GM12878 (cell line): Measurements from ENCODE around the gene PDXP. TPM values are rescaled to one million over a fixed set of nuclear protein-coding genes. Genes with fewer than 3 reads are reported as not detected.

Source experiments
- ATAC-seq: fragments of 200-7000 bp; cut with Tn5 transposase; 3 replicates; pipeline ENCODE4 v1.9.1; 2020; ENCODE audit warnings: mild to moderate bottlenecking, moderate library complexity
- BruUV-seq: library from RNA; stranded (reverse); fragments of 400-500 nt; replicated peaks from 2 replicates; lab custom pipeline; 2021; lab: Mats Ljungman, UMichigan
- CTCF ChIA-PET: fragments of 300-600 bp; sonication (Branson Sonifier 250); formaldehyde crosslinking; extraction: SDS; loops from one replicate; lab custom pipeline; 2021; ENCODE audit warnings: inconsistent platforms; lab: Yijun Ruan, JAX
- POLR2A ChIA-PET: fragments of 350-600 bp; formaldehyde crosslinking; extraction: SDS; loops from one replicate; lab custom pipeline; 2021; ENCODE audit warnings: inconsistent platforms; lab: Charles Lee
- RAD21 ChIA-PET: fragments of 300-600 bp; sonication (Branson Sonifier 250); formaldehyde crosslinking; loops from one replicate; lab custom pipeline; 2023; ENCODE audit warnings: antibody characterized with exemption; ENCODE audit not compliant: unreplicated experiment; lab: Charles Lee
- SMC1A ChIA-PET: fragments of 300-600 bp; sonication (Branson Sonifier 250); formaldehyde crosslinking; loops from one replicate; lab custom pipeline; 2023; ENCODE audit not compliant: unreplicated experiment, uncharacterized antibody; lab: Charles Lee
- DNase-seq: peaks from one replicate; pipeline ENCODE4 v3.0.0-alpha.2; 2011; ENCODE audit warnings: low read depth, low spot score
- FAIRE-seq: peaks from 3 replicates; lab custom pipeline; 2011; peaks lifted over from hg19 to GRCh38; lab: Jason Lieb, UNC
- H2AFZ ChIP-seq: 2 replicates; pipeline ENCODE4 v1.6.0; 2011; ENCODE audit warnings: low read depth, low read length, control low read depth; ENCODE audit not compliant: control insufficient read depth
- H3K27ac ChIP-seq: 2 replicates; pipeline ENCODE4 v1.5.1; 2011; ENCODE audit warnings: control low read depth; ENCODE audit not compliant: control insufficient read depth, insufficient read depth
- H3K27me3 ChIP-seq, 2 experiments: replicated peaks in 1 of 2; 2 replicates each; pipeline versions ENCODE4 v1.6.0 to v1.6.1; 2011; ENCODE audit warnings: low read length in 1 of 2; ENCODE audit not compliant: control insufficient read depth in 2 of 2, insufficient read depth in 2 of 2
- H3K36me3 ChIP-seq, 2 experiments: 2 replicates each; pipeline ENCODE4 v1.5.1; 2011; ENCODE audit warnings: low read length in 1 of 2; ENCODE audit not compliant: control insufficient read depth in 2 of 2, insufficient read depth in 2 of 2
- H3K4me1 ChIP-seq: 2 replicates; pipeline ENCODE4 v1.6.1; 2011; ENCODE audit warnings: mild to moderate bottlenecking, low read length, moderate library complexity, mixed read lengths; ENCODE audit not compliant: control insufficient read depth, insufficient read depth
- H3K4me2 ChIP-seq: 2 replicates; pipeline ENCODE4 v1.6.0; 2011; ENCODE audit warnings: control low read depth; ENCODE audit not compliant: control insufficient read depth, insufficient read depth
- H3K4me3 ChIP-seq: fragments of 200-600 bp; sonication (generic); 2 replicates; pipeline ENCODE4 v1.5.1; 2016
- H3K79me2 ChIP-seq: 2 replicates; pipeline ENCODE4 v1.6.0; 2011; ENCODE audit warnings: low read length; ENCODE audit not compliant: control insufficient read depth, insufficient read depth
- H3K9ac ChIP-seq: 2 replicates; pipeline ENCODE4 v1.8.0; 2011; ENCODE audit warnings: low read length, control low read depth, mixed read lengths; ENCODE audit not compliant: control insufficient read depth, insufficient read depth
- H3K9me3 ChIP-seq: replicated peaks from 3 replicates; pipeline ENCODE4 v1.5.1; 2011; ENCODE audit warnings: mild to moderate bottlenecking, low read length; ENCODE audit not compliant: control insufficient read depth, insufficient read depth
- H4K20me1 ChIP-seq: 2 replicates; pipeline ENCODE4 v1.6.0; 2011; ENCODE audit not compliant: control insufficient read depth, insufficient read depth
- CBX5 ChIP-seq: sonication (generic); IDR thresholded peaks from 2 replicates; pipeline ENCODE4 v1.6.1; 2016; ENCODE audit warnings: low read depth, moderate library complexity, mild to moderate bottlenecking, inconsistent platforms
- E2F4 ChIP-seq: IDR thresholded peaks from 2 replicates; pipeline ENCODE4 v1.6.1; 2012; ENCODE audit warnings: low read depth, low read length, improper control_type of control experiment
- JUNB ChIP-seq: IDR thresholded peaks from 2 replicates; pipeline ENCODE4 v1.6.1; 2016; ENCODE audit warnings: antibody characterized with exemption, mild to moderate bottlenecking
- PKNOX1 ChIP-seq: fragments of 450-650 bp; IDR thresholded peaks from 2 replicates; pipeline ENCODE4 v1.6.1; 2016; ENCODE audit warnings: mild to moderate bottlenecking
- POLR2A ChIP-seq: IDR thresholded peaks from 2 replicates; pipeline ENCODE4 v1.6.1; 2011; ENCODE audit warnings: low read depth, mild to moderate bottlenecking, low read length
- POLR2AphosphoS2 ChIP-seq: IDR thresholded peaks from 2 replicates; pipeline ENCODE4 v1.6.1; 2011; ENCODE audit warnings: low read depth, mild to moderate bottlenecking, low read length, improper control_type of control experiment, moderate library complexity
- RB1 ChIP-seq: fragments of 450-650 bp; formaldehyde crosslinking; IDR thresholded peaks from 2 replicates; pipeline ENCODE4 v1.6.1; 2017; ENCODE audit warnings: mild to moderate bottlenecking, borderline replicate concordance
- WGBS: methylation state at CpG from one replicate; pipeline ENCODE4 v1.1.6; 2016; ENCODE audit warnings: low lambda C conversion rate; ENCODE audit not compliant: insufficient replicate concordance, insufficient coverage; ENCODE audit errors: missing lambda C conversion rate; 5-methylcytosine and 5-hydroxymethylcytosine counted together
- in situ Hi-C: fragments of 300-500 bp; cut with MboI; formaldehyde crosslinking; loops from 9 replicates; pipeline ENCODE4 v1.14.3; 2018; ENCODE audit warnings: mixed read lengths
- intact Hi-C: fragments of 100-400 bp; cut with micrococcal nuclease; formaldehyde crosslinking; loops from one replicate; pipeline ENCODE4 v1.14.2; 2022; ENCODE audit not compliant: unreplicated experiment
- polyA plus RNA-seq, 11 experiments: library from polyadenylated mRNA; depleted of rRNA in 4 of 11; unstranded in 6 of 11; stranded (reverse) in 5 of 11; fragments of >200 nt; fragmentation: Nextera tagmentation in 4 of 11; fragmentation: Illumina TruSeq in 1 of 11; extraction: Ambion mirVana in 4 of 11; extraction: Trizol in 1 of 11; gene quantifications; 1 replicate in 1 of 11; 2 replicates in 10 of 11; pipeline versions ENCODE4 v1.2.1 to v1.2.3, GENCODE V29; 2011 to 2016; ENCODE audit warnings: inconsistent platforms in 2 of 11, missing spikeins in 2 of 11, low read depth in 1 of 11
- total RNA-seq, 4 experiments: library from RNA; depleted of rRNA in 3 of 4; stranded (reverse); fragments of >200 nt in 3 of 4; fragmentation: Illumina TruSeq in 1 of 4; extraction: Trizol in 1 of 4; gene quantifications; 2 replicates each; pipeline versions ENCODE4 v1.2.1 to v1.2.3, GENCODE V29; 2013 to 2021
- TF ChIP-seq, protein P1 (sequence below): IDR thresholded peaks from 2 replicates; pipeline ENCODE4 v1.6.1; 2011; ENCODE audit warnings: mild to moderate bottlenecking, low read depth, low read length, moderate library complexity; ENCODE audit not compliant: insufficient replicate concordance
- TF ChIP-seq, protein P2 (sequence below): fragments of 450-650 bp; IDR thresholded peaks from 2 replicates; pipeline ENCODE4 v1.6.1; 2017; ENCODE audit warnings: mild to moderate bottlenecking

PDXP gene
- total and polyA plus RNA-seq, 10 of the 15 experiments (the other 5 are each of a cell fraction or from before 2014, with no cell fraction given): 4.4 to 56.7 (median 34.6) TPM

DNA sequence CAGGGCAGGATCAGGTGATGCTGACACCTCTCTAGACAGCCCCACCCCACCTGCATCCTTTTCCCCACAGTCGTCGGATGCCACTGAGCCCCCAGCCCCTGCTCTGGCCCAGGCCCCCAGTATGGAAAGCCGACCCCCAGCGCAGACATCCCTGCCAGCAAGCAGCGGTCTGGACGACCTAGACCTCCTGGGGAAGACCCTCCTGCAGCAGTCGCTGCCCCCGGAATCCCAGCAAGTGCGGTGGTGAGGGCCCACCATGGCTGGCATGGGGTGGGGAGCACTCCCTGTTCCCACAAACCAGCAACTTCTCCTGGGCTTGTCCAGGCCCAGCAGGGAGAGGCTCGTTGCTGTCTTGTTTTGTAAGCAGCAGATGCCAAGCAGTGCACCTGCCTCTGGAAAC lies 28.6 kb upstream of the PDXP start:
- intact Hi-C loops (no loop called here), in situ Hi-C loops (loop anchor here (5.0 kb wide), 1 partner anchor 52 kb away; no protein-coding TSS in a partner anchor)
- no peak overlapping the region for H3K27ac ChIP-seq
- DNase-seq: no peak
- BruUV-seq: no TSS peak
- SMC1A ChIA-PET: interaction anchor here (1.3 kb wide), 1 partner anchor 28 kb away, joined by 3 read pairs; the partner anchor contains the start of gene PDXP
- no peaks in the 10 kb centered on the region for H3K27me3 ChIP-seq
- no peaks in the 10 kb centered on the region for H3K79me2 ChIP-seq
- no peak for ATAC-seq
- POLR2A ChIA-PET: interaction anchor here (0.5 to 1.2 kb wide), 2 partner anchors 10 to 363 kb away, joined by 4 to 5 read pairs; no protein-coding TSS in a partner anchor
- H3K4me1 ChIP-seq: peaks cover 58% of the 10 kb centered on the region
- FAIRE-seq: no peak
- H3K36me3 ChIP-seq: peaks cover 8 to 13% of the 10 kb centered on the region in 2 experiments; a peak in 3 of 4 replicates
- no peaks in the 10 kb centered on the region for H3K9me3 ChIP-seq
- RAD21 ChIA-PET: no interaction called here
- no peak overlapping the region for H3K4me2 ChIP-seq
- no peaks in the 10 kb centered on the region for H4K20me1 ChIP-seq
- CTCF ChIA-PET: interaction anchor here (11.9 to 15.9 kb wide), 4 partner anchors 11 to 51 kb away, joined by 146 to 396 read pairs (median 221); partner anchors contain the start of genes GGA1, LGALS1, NOL12 and SH3BP1
- H3K4me3 ChIP-seq: no peak overlapping the region
- no peak overlapping the region for H2AFZ ChIP-seq
- H3K9ac ChIP-seq: no peak overlapping the region
- no peak for TF ChIP-seq POLR2AphosphoS2
- 0 out of 2 replicates have a peak, but pooled peaks have one; percentile 23 for TF ChIP-seq POLR2A
- TF ChIP-seq, all 136 proteins: peak for 1
- WGBS: 81% methylated on average over 10 of the region's 10 CpGs

DNA sequence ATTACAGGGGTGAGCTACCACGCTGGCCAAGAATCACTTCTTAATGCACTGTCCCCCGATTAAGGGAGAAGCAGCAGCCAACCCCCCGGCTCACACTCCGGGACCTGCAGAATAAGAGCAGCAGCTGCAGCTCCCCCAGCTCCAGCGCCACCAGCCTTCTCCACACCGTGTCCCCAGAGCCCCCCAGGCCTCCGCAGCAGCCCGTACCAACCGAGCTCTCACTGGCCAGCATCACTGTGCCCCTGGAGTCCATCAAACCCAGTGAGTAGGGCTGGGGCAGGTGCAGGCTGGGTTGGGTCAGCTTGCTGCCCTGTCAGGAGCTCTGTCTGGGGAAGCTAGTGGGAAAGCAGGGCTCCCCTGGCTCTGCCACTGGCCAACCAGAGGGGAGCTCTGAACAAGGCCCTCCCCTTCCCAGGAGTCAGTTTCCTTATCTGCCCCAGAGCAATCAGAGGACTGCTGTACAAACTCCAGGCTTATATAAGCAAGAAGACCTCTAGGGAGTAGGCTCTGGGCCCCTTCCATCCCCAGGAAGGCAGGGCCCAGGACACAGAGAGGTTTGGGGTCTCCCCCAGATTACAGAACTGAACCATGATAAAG lies 27.6 kb upstream of the PDXP start:
- Histone ChIP-seq H3K9ac (no peak overlapping the region), H3K79me2 (no peaks in the 10 kb centered on the region), H3K4me2 (no peak overlapping the region), H3K9me3 (no peaks in the 10 kb centered on the region), H4K20me1 (no peaks in the 10 kb centered on the region), H3K36me3 (peaks cover 5 to 10% of the 10 kb centered on the region in 2 experiments; a peak in 3 of 4 replicates), H3K27ac (no peak overlapping the region), H3K4me3 (no peak overlapping the region), H3K4me1 (peaks cover 62% of the 10 kb centered on the region), H2AFZ (no peak overlapping the region), H3K27me3 (no peaks in the 10 kb centered on the region)
- RAD21 ChIA-PET: interaction anchor here (0.5 to 4.0 kb wide), 5 partner anchors 9 to 67 kb away, joined by 3 to 38 read pairs (median 4); partner anchors contain the start of genes GGA1 and SH3BP1
- intact Hi-C loops (no loop called here), in situ Hi-C loops (no loop called here)
- no peak for DNase-seq
- FAIRE-seq: no peak
- POLR2A ChIA-PET: interaction anchor here (0.9 to 8.2 kb wide), 3 partner anchors 9 to 27 kb away, joined by 4 to 67 read pairs (median 5); partner anchors contain the start of genes GGA1 and PDXP
- BruUV-seq: no TSS peak
- CTCF ChIA-PET: interaction anchor here (6.1 to 15.9 kb wide), 3 partner anchors 12 to 48 kb away, joined by 95 to 396 read pairs (median 146); partner anchors contain the start of genes GGA1, LGALS1 and NOL12
- no peak for ATAC-seq
- WGBS: over 99% methylated on average over 9 of the region's 9 CpGs
- SMC1A ChIA-PET: interaction anchor here (0.5 to 4.1 kb wide), 5 partner anchors 9 to 27 kb away, joined by 3 to 27 read pairs (median 4); partner anchors contain the start of genes GGA1 and PDXP
- TF ChIP-seq RB1 (no peak), E2F4 (no peak), CBX5 (no peak), PKNOX1 (no peak), JUNB (no peak)
- TF ChIP-seq, protein P1, sequence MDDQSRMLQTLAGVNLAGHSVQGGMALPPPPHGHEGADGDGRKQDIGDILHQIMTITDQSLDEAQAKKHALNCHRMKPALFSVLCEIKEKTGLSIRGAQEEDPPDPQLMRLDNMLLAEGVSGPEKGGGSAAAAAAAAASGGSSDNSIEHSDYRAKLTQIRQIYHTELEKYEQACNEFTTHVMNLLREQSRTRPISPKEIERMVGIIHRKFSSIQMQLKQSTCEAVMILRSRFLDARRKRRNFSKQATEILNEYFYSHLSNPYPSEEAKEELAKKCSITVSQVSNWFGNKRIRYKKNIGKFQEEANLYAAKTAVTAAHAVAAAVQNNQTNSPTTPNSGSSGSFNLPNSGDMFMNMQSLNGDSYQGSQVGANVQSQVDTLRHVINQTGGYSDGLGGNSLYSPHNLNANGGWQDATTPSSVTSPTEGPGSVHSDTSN: no peak
- TF ChIP-seq, protein P2, sequence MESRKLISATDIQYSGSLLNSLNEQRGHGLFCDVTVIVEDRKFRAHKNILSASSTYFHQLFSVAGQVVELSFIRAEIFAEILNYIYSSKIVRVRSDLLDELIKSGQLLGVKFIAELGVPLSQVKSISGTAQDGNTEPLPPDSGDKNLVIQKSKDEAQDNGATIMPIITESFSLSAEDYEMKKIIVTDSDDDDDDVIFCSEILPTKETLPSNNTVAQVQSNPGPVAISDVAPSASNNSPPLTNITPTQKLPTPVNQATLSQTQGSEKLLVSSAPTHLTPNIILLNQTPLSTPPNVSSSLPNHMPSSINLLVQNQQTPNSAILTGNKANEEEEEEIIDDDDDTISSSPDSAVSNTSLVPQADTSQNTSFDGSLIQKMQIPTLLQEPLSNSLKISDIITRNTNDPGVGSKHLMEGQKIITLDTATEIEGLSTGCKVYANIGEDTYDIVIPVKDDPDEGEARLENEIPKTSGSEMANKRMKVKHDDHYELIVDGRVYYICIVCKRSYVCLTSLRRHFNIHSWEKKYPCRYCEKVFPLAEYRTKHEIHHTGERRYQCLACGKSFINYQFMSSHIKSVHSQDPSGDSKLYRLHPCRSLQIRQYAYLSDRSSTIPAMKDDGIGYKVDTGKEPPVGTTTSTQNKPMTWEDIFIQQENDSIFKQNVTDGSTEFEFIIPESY: no peak
